Immature natural killer cell (primary cell): ENCODE data around the gene HRH1. TPM values are rescaled to one million over a fixed set of nuclear protein-coding genes. Genes with fewer than 3 reads are reported as not detected.
"Not testable (repeated sequence)": the region's sequence is repeated elsewhere in the genome, so short reads cannot be mapped to it uniquely, and the experiment has no call there.

Experiments used
- DNase-seq, 3 donors: peaks; one replicate each; pipeline ENCODE4 v3.0.0; 2022; ENCODE audit warnings: mixed read lengths in 1 of 3
- H3K27ac Mint-ChIP-seq, 6 donors: one replicate each; pipeline ENCODE4 v1.8.0; 2020; ENCODE audit warnings: mixed read lengths in 6 of 6, mild to moderate bottlenecking in 5 of 6, inconsistent platforms in 4 of 6, moderate library complexity in 3 of 6
- H3K27me3 Mint-ChIP-seq, 3 donors: one replicate each; pipeline ENCODE4 v1.8.0; 2020 to 2021; ENCODE audit warnings: low read depth in 3 of 3, mild to moderate bottlenecking in 3 of 3, mixed read lengths in 3 of 3, moderate library complexity in 3 of 3, inconsistent platforms in 1 of 3
- H3K36me3 Mint-ChIP-seq, 3 donors: one replicate each; pipeline ENCODE4 v1.8.0; 2020; ENCODE audit warnings: mixed read lengths in 3 of 3, inconsistent platforms in 2 of 3, mild to moderate bottlenecking in 2 of 3
- H3K4me1 Mint-ChIP-seq, 2 donors: one replicate each; pipeline ENCODE4 v1.8.0; 2020; ENCODE audit warnings: inconsistent platforms in 2 of 2, mild to moderate bottlenecking in 2 of 2, mixed read lengths in 2 of 2, moderate library complexity in 1 of 2
- H3K4me3 Mint-ChIP-seq, 5 donors: one replicate each; pipeline ENCODE4 v1.8.0; 2020; ENCODE audit warnings: mild to moderate bottlenecking in 5 of 5, mixed read lengths in 5 of 5, inconsistent platforms in 3 of 5, moderate library complexity in 3 of 5
- H3K9me3 Mint-ChIP-seq, 6 donors: one replicate each; pipeline ENCODE4 v1.8.0; 2020; ENCODE audit warnings: mild to moderate bottlenecking in 6 of 6, mixed read lengths in 6 of 6, inconsistent platforms in 4 of 6, moderate library complexity in 3 of 6
- polyA plus RNA-seq, 3 donors: library from polyadenylated mRNA; unstranded; fragments of 300-500 nt; fragmentation: Illumina TruSeq; gene quantifications; one replicate each; pipeline ENCODE4 v1.2.3, GENCODE V29; 2021

HRH1 gene
- polyA plus RNA-seq, 3 donors from 2014 or later: 0.97 TPM; not detected in 2

GRCh38 chr3:11197484-11197883 is 43.2 kb downstream of the HRH1 start:
- DNase-seq: no peak
- peaks cover 4 to 27% (median 5%) of the 10 kb centered on the region in 3 donors for H3K27me3 Mint-ChIP-seq

GRCh38 chr3:11198070-11198469 is 43.8 kb downstream of the HRH1 start:
- no peaks in the 10 kb centered on the region for H3K36me3 Mint-ChIP-seq
- H3K27me3 Mint-ChIP-seq: peaks cover 4 to 27% (median 5%) of the 10 kb centered on the region in 3 donors
- no peaks in the 10 kb centered on the region for H3K4me1 Mint-ChIP-seq
- DNase-seq: no peak
- no peaks in the 10 kb centered on the region for H3K9me3 Mint-ChIP-seq
- no peak overlapping the region for H3K4me3 Mint-ChIP-seq
- H3K27ac Mint-ChIP-seq: no peak overlapping the region

More at GRCh38 chr3:11197484-11197883, 43.2 kb downstream of the HRH1 start:
- Mint-ChIP-seq H3K27ac (no peak overlapping the region), H3K4me1 (no peaks in the 10 kb centered on the region), H3K4me3 (no peak overlapping the region), H3K9me3 (no peaks in the 10 kb centered on the region), H3K36me3 (no peaks in the 10 kb centered on the region)

- Mint-ChIP-seq H3K27me3 (peaks cover 4 to 27% (median 5%) of the 10 kb centered on the region in 3 donors), H3K4me3 (no peak overlapping the region), H3K27ac (no peak overlapping the region), H3K4me1 (no peaks in the 10 kb centered on the region), H3K9me3 (no peaks in the 10 kb centered on the region), H3K36me3 (no peaks in the 10 kb centered on the region)
- no peak for DNase-seq
Measured at GRCh38 chr3:11198495-11198894, 44.2 kb downstream of the HRH1 start.

GRCh38 chr3:11199902-11200845 is 45.9 kb downstream of the HRH1 start:
- Mint-ChIP-seq H3K27ac (no peak overlapping the region), H3K4me3 (no peak overlapping the region), H3K27me3 (peaks cover 3 to 23% (median 4%) of the 10 kb centered on the region in 3 donors), H3K9me3 (no peaks in the 10 kb centered on the region), H3K4me1 (no peaks in the 10 kb centered on the region), H3K36me3 (no peaks in the 10 kb centered on the region)
- no peak for DNase-seq

GRCh38 chr3:11201251-11202019 is 47.1 kb downstream of the HRH1 start:
- Mint-ChIP-seq H3K27me3 (peaks cover 0 to 13% (median 4%) of the 10 kb centered on the region in 3 donors), H3K27ac (no peak overlapping the region), H3K4me3 (no peak overlapping the region)

GRCh38 chr3:11203961-11204360 is 49.7 kb downstream of the HRH1 start:
- Mint-ChIP-seq H3K9me3 (no peaks in the 10 kb centered on the region), H3K27ac (no peak overlapping the region), H3K36me3 (no peaks in the 10 kb centered on the region), H3K4me1 (peaks cover 2 to 7% of the 10 kb centered on the region in 2 donors), H3K27me3 (peaks cover 1 to 8% (median 4%) of the 10 kb centered on the region in 3 donors), H3K4me3 (no peak overlapping the region)
- no peak for DNase-seq

More at GRCh38 chr3:11201251-11202019, 47.1 kb downstream of the HRH1 start:
- H3K4me1 Mint-ChIP-seq: no peaks in the 10 kb centered on the region
- no peaks in the 10 kb centered on the region for H3K9me3 Mint-ChIP-seq
- no peak for DNase-seq
- H3K36me3 Mint-ChIP-seq: no peaks in the 10 kb centered on the region

GRCh38 chr3:11204697-11205348 is 50.5 kb downstream of the HRH1 start:
- no peak overlapping the region for H3K27ac Mint-ChIP-seq
- H3K9me3 Mint-ChIP-seq: no peaks in the 10 kb centered on the region
- H3K36me3 Mint-ChIP-seq: no peaks in the 10 kb centered on the region
- DNase-seq: no peak
- H3K4me1 Mint-ChIP-seq: peaks cover 2 to 7% of the 10 kb centered on the region in 2 donors
- H3K27me3 Mint-ChIP-seq: peaks cover 1 to 7% (median 5%) of the 10 kb centered on the region in 3 donors
- no peak overlapping the region for H3K4me3 Mint-ChIP-seq

GRCh38 chr3:11205881-11206280 is 51.6 kb downstream of the HRH1 start:
- not testable (repeated sequence) for H3K27ac Mint-ChIP-seq, H3K4me1 Mint-ChIP-seq, H3K9me3 Mint-ChIP-seq, DNase-seq, H3K27me3 Mint-ChIP-seq, H3K36me3 Mint-ChIP-seq, H3K4me3 Mint-ChIP-seq

- H3K36me3 Mint-ChIP-seq: no peaks in the 10 kb centered on the region
- no peak overlapping the region for H3K27ac Mint-ChIP-seq
- H3K4me1 Mint-ChIP-seq: peaks cover 2 to 7% of the 10 kb centered on the region in 2 donors
- H3K27me3 Mint-ChIP-seq: peaks cover 2 to 3% (median 3%) of the 10 kb centered on the region in 3 donors
- no peaks in the 10 kb centered on the region for H3K9me3 Mint-ChIP-seq
- DNase-seq: no peak
- no peak overlapping the region for H3K4me3 Mint-ChIP-seq
Measured at GRCh38 chr3:11206316-11206715, 52.0 kb downstream of the HRH1 start.

- Mint-ChIP-seq H3K27ac (no peak overlapping the region), H3K36me3 (no peaks in the 10 kb centered on the region), H3K4me1 (peaks cover 2 to 7% of the 10 kb centered on the region in 2 donors), H3K9me3 (no peaks in the 10 kb centered on the region), H3K27me3 (peaks cover 0 to 3% (median 3%) of the 10 kb centered on the region in 3 donors), H3K4me3 (no peak overlapping the region)
- no peak for DNase-seq
Measured at GRCh38 chr3:11206953-11207352, 52.7 kb downstream of the HRH1 start.

GRCh38 chr3:11211531-11212298 is 57.4 kb downstream of the HRH1 start:
- DNase-seq: no peak

GRCh38 chr3:11212299-11212608 is 58.0 kb downstream of the HRH1 start:
- Mint-ChIP-seq H3K27ac (no peak overlapping the region), H3K27me3 (peaks cover 2 to 4% (median 3%) of the 10 kb centered on the region in 3 donors), H3K9me3 (no peaks in the 10 kb centered on the region), H3K4me3 (no peak overlapping the region), H3K36me3 (no peaks in the 10 kb centered on the region), H3K4me1 (peaks cover 2 to 7% of the 10 kb centered on the region in 2 donors)
- no peak for DNase-seq

More at GRCh38 chr3:11211531-11212298, 57.4 kb downstream of the HRH1 start:
- H3K4me3 Mint-ChIP-seq: no peak overlapping the region
- H3K27me3 Mint-ChIP-seq: peaks cover 3% of the 10 kb centered on the region in 3 donors
- no peak overlapping the region for H3K27ac Mint-ChIP-seq
- peaks cover 2 to 7% of the 10 kb centered on the region in 2 donors for H3K4me1 Mint-ChIP-seq
- no peaks in the 10 kb centered on the region for H3K36me3 Mint-ChIP-seq
- H3K9me3 Mint-ChIP-seq: no peaks in the 10 kb centered on the region

GRCh38 chr3:11212784-11213183 is 58.5 kb downstream of the HRH1 start:
- DNase-seq: no peak
- Mint-ChIP-seq H3K4me3 (no peak overlapping the region), H3K27ac (no peak overlapping the region), H3K9me3 (no peaks in the 10 kb centered on the region), H3K4me1 (peaks cover under 1 to 3% of the 10 kb centered on the region in 2 donors), H3K36me3 (no peaks in the 10 kb centered on the region), H3K27me3 (peaks cover 2 to 5% (median 5%) of the 10 kb centered on the region in 3 donors)
